Smooth muscle cell of trachea (primary cell): ENCODE measurements around the gene GGCT. TPM values are rescaled to one million over a fixed set of nuclear protein-coding genes. Genes with fewer than 3 reads are reported as not detected.

Experiments
- total RNA-seq: library from RNA; depleted of rRNA; stranded (reverse); fragments of >200 nt; gene quantifications from 2 replicates; pipeline ENCODE4 v1.2.1, GENCODE V29; 2014

The GGCT gene
- total RNA-seq = 13.9 and 19.8 TPM in 2 replicates

GRCh38 chr7:30504301-30505173 is at the start of gene GGCT:
TSS of gene GGCT (minus strand) at chr7:30504829. CDS start at chr7:30504709, 120 bp downstream.

GRCh38 chr7:30478349-30479201 is 26.1 kb downstream of the GGCT start, which contains the start of gene NOD1:
TSS of gene NOD1 (minus strand) at chr7:30478784. CDS start at chr7:30456921, 21,863 bp downstream.

Other genes starting within 250 kb of the GGCT start
- 6.5 and 8.3 TPM in 2 replicates for gene ZNRF2, start 220.2 kb downstream of the GGCT start, total RNA-seq
- gene NOD1, start 26.0 kb downstream of the GGCT start, total RNA-seq = 6.9 and 9.9 TPM in 2 replicates
- 244 and 257 TPM in 2 replicates for gene GARS1, start 90.0 kb upstream of the GGCT start, total RNA-seq
- not detected in 2 replicates for gene CRHR2, start 177.6 kb upstream of the GGCT start, total RNA-seq
- gene INMT, start 247.3 kb upstream of the GGCT start, total RNA-seq = 20.1 and 20.8 TPM in 2 replicates